ENCODE measurements around the gene SH3PXD2B. TPM values are rescaled to one million over a fixed set of nuclear protein-coding genes. Genes with fewer than 3 reads are reported as not detected.

SH3PXD2B gene
- total and polyA plus RNA-seq, 10 of the 15 experiments (the other 5 are each of a cell fraction or from before 2014, with no cell fraction given), result 0.05 to 1.6 (median 0.57) TPM

DNA sequence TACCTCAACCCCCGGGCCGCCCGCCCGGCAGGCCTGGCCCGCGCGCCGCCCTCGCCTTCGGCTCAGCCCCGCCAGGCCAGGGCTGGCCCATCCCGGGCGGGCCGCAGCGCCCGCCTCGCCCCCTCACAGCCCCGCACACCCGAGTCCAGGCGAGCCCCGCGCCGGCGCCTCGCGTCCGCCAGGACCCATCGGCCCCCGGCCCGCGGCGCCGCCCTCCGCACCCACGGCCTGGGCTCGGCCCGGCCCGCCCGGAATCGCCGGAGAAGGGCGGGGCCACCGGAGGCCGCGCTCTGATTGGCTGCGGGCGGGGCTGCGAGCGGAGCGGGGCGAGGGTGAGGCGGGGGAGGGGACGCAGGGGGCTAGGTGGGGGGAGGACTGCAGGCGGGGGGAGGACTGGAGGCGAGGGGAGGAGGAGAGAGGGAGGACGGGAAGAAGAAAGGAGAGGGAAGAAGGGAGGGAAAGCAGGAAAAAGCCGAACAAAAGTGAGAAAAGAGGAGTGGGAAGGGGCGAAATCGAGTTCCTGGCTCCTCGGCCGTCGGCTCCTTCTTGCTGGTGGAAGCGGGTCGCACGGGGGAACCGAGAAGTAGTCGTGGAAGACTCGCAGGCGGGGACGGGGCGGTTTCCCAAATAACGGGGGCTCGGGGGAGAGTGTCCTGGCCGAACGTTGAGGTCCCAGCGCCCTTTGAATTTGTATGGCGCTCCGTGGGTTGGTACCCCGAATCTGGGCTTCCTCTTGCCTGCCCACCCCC is 170.3 kb downstream of the SH3PXD2B start (continued):
- TF ChIP-seq, protein P1, sequence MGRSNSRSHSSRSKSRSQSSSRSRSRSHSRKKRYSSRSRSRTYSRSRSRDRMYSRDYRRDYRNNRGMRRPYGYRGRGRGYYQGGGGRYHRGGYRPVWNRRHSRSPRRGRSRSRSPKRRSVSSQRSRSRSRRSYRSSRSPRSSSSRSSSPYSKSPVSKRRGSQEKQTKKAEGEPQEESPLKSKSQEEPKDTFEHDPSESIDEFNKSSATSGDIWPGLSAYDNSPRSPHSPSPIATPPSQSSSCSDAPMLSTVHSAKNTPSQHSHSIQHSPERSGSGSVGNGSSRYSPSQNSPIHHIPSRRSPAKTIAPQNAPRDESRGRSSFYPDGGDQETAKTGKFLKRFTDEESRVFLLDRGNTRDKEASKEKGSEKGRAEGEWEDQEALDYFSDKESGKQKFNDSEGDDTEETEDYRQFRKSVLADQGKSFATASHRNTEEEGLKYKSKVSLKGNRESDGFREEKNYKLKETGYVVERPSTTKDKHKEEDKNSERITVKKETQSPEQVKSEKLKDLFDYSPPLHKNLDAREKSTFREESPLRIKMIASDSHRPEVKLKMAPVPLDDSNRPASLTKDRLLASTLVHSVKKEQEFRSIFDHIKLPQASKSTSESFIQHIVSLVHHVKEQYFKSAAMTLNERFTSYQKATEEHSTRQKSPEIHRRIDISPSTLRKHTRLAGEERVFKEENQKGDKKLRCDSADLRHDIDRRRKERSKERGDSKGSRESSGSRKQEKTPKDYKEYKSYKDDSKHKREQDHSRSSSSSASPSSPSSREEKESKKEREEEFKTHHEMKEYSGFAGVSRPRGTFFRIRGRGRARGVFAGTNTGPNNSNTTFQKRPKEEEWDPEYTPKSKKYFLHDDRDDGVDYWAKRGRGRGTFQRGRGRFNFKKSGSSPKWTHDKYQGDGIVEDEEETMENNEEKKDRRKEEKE (IDR thresholded peaks at IDR 0.05), result no peak
- TF ChIP-seq HDGF (IDR thresholded peaks at IDR 0.05) (no peak), CBX5 (IDR thresholded peaks at IDR 0.05; ENCODE audit: low read depth) (no peak), IRF4 (IDR thresholded peaks at IDR 0.05; ENCODE audit: low read depth, low read length) (no peak), LARP7 (IDR thresholded peaks at IDR 0.05) (no peak), DPF2 (IDR thresholded peaks at IDR 0.05) (no peak), EP300 (IDR thresholded peaks at IDR 0.05; ENCODE audit: borderline replicate concordance in 1 of 2, control insufficient read depth in 1 of 2, low read depth in 2 of 2, low read length in 2 of 2) (no peak), SMAD5 (IDR thresholded peaks at IDR 0.05; ENCODE audit: low read depth) (peak; percentile 2; the same call in 1 of the 2 replicates), CHD2 (IDR thresholded peaks at IDR 0.05; ENCODE audit: borderline replicate concordance, low read depth, low read length) (0 out of 2 replicates have a peak, but pooled peaks have one; percentile 24), BACH1 (IDR thresholded peaks at IDR 0.05; ENCODE audit: borderline replicate concordance) (peak; percentile 68; the same call in 1 of the 2 replicates), IKZF2 (IDR thresholded peaks at IDR 0.05) (peak; percentile 23 to 24; a peak in 1 of 4 replicates), NFYB (IDR thresholded peaks at IDR 0.05; ENCODE audit: insufficient read depth, low read depth, low read length) (peak; percentile 60; the same call in 1 of the 2 replicates), TCF3 (IDR thresholded peaks at IDR 0.05; ENCODE audit: borderline replicate concordance, insufficient read depth, low read depth, low read length) (0 out of 2 replicates have a peak, but pooled peaks have one; percentile 8), TAF1 (IDR thresholded peaks at IDR 0.05; ENCODE audit: borderline replicate concordance, low read depth, low read length) (0 out of 2 replicates have a peak, but pooled peaks have one; percentile 65), KAT2A (conservative IDR thresholded peaks at IDR 0.05; ENCODE audit: control insufficient read depth, low read depth, low read length) (no peak), RB1 (IDR thresholded peaks at IDR 0.05; ENCODE audit: borderline replicate concordance) (no peak), CREM (IDR thresholded peaks at IDR 0.05; ENCODE audit: low read depth) (no peak)
- TF ChIP-seq, protein P2, sequence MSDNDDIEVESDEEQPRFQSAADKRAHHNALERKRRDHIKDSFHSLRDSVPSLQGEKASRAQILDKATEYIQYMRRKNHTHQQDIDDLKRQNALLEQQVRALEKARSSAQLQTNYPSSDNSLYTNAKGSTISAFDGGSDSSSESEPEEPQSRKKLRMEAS (IDR thresholded peaks at IDR 0.05; ENCODE audit: low read depth, low read length), result no peak
- TF ChIP-seq, protein P3, sequence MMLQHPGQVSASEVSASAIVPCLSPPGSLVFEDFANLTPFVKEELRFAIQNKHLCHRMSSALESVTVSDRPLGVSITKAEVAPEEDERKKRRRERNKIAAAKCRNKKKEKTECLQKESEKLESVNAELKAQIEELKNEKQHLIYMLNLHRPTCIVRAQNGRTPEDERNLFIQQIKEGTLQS (IDR thresholded peaks at IDR 0.05; ENCODE audit: borderline replicate concordance, extremely low read depth, low read depth, low read length), result no peak
- TF ChIP-seq, protein P4, sequence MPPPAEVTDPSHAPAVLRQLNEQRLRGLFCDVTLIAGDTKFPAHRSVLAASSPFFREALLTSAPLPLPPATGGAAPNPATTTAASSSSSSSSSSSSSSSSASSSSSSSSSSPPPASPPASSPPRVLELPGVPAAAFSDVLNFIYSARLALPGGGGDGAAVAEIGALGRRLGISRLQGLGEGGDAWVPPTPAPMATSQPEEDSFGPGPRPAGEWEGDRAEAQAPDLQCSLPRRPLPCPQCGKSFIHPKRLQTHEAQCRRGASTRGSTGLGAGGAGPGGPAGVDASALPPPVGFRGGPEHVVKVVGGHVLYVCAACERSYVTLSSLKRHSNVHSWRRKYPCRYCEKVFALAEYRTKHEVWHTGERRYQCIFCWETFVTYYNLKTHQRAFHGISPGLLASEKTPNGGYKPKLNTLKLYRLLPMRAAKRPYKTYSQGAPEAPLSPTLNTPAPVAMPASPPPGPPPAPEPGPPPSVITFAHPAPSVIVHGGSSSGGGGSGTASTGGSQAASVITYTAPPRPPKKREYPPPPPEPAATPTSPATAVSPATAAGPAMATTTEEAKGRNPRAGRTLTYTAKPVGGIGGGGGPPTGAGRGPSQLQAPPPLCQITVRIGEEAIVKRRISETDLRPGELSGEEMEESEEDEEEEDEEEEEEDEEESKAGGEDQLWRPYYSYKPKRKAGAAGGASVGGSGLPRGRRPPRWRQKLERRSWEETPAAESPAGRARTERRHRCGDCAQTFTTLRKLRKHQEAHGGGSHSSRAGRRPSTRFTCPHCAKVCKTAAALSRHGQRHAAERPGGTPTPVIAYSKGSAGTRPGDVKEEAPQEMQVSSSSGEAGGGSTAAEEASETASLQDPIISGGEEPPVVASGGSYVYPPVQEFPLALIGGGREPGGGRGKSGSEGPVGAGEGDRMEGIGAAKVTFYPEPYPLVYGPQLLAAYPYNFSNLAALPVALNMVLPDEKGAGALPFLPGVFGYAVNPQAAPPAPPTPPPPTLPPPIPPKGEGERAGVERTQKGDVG (CRISPR knock-in tag; IDR thresholded peaks at IDR 0.05), result no peak
- TF ChIP-seq, protein P5, sequence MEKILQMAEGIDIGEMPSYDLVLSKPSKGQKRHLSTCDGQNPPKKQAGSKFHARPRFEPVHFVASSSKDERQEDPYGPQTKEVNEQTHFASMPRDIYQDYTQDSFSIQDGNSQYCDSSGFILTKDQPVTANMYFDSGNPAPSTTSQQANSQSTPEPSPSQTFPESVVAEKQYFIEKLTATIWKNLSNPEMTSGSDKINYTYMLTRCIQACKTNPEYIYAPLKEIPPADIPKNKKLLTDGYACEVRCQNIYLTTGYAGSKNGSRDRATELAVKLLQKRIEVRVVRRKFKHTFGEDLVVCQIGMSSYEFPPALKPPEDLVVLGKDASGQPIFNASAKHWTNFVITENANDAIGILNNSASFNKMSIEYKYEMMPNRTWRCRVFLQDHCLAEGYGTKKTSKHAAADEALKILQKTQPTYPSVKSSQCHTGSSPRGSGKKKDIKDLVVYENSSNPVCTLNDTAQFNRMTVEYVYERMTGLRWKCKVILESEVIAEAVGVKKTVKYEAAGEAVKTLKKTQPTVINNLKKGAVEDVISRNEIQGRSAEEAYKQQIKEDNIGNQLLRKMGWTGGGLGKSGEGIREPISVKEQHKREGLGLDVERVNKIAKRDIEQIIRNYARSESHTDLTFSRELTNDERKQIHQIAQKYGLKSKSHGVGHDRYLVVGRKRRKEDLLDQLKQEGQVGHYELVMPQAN (conservative IDR thresholded peaks at IDR 0.05), result peak; percentile 38; the same call in 1 of the 2 replicates

Measured in GM12878 (cell line).